Thoracic aorta (tissue), 2 donors: ENCODE data around the gene SH3BGRL. TPM values are rescaled to one million over a fixed set of nuclear protein-coding genes. Genes with fewer than 3 reads are reported as not detected.
"Not testable (repeated sequence)": the region's sequence is repeated elsewhere in the genome, so short reads cannot be mapped to it uniquely, and the experiment has no call there.

Source experiments
- ATAC-seq: fragments of 150-250 bp; one replicate; pipeline ENCODE4 v1.8.0; 2017; ENCODE audit warnings: low read depth; ENCODE audit not compliant: insufficient number of reproducible peaks, low FRiP score
- DNase-seq: peaks from one replicate; pipeline ENCODE4 v3.0.0-alpha.2; 2020; ENCODE audit warnings: low spot score
- H3K27ac ChIP-seq, 2 donors: fragments of 200-600 bp; sonication (generic); 1 replicate in 1 of 2; 2 replicates in 1 of 2; pipeline ENCODE4 v1.5.1; 2016; ENCODE audit warnings: mild to moderate bottlenecking in 2 of 2, moderate library complexity in 2 of 2
- H3K27me3 ChIP-seq: fragments of 200-600 bp; sonication (generic); replicated peaks from 2 replicates; pipeline ENCODE4 v1.6.0; 2016; ENCODE audit warnings: mild to moderate bottlenecking; ENCODE audit not compliant: insufficient read depth
- H3K36me3 ChIP-seq: fragments of 200-600 bp; sonication (generic); one replicate; pipeline ENCODE4 v1.5.1; 2016
- H3K4me1 ChIP-seq, 2 donors: fragments of 200-600 bp; sonication (generic); 1 replicate in 1 of 2; 2 replicates in 1 of 2; pipeline versions ENCODE4 v1.5.1 to v1.6.0; 2016; ENCODE audit warnings: low read depth in 2 of 2, mild to moderate bottlenecking in 1 of 2; ENCODE audit not compliant: control insufficient read depth in 1 of 2
- H3K4me3 ChIP-seq: fragments of 200-600 bp; sonication (generic); 2 replicates; pipeline ENCODE4 v1.5.1; 2016; ENCODE audit warnings: mild to moderate bottlenecking
- H3K9me3 ChIP-seq: fragments of 200-600 bp; sonication (generic); 2 replicates; pipeline ENCODE4 v1.5.1; 2016
- CTCF ChIP-seq: fragments of 200-600 bp; sonication (generic); IDR thresholded peaks from one replicate; pipeline ENCODE4 v1.5.1; 2019; ENCODE audit warnings: antibody characterized with exemption
- total RNA-seq, 2 donors: library from RNA; depleted of rRNA; stranded (reverse); fragments of >200 nt; gene quantifications; one replicate each; pipeline versions ENCODE4 v1.1.0 to v1.2.3, GENCODE V29; 2016

Gene SH3BGRL
- total RNA-seq, 2 donors from 2014 or later: 196 to 218 TPM

- TF ChIP-seq CTCF: no peak
Measured at GRCh38 chrX:81338924-81339323, 137.0 kb downstream of the SH3BGRL start.

GRCh38 chrX:81345296-81345695 lies 143.4 kb downstream of the SH3BGRL start:
- DNase-seq, H3K36me3 ChIP-seq, H3K9me3 ChIP-seq, H3K27ac ChIP-seq, H3K4me1 ChIP-seq, H3K27me3 ChIP-seq, ATAC-seq, H3K4me3 ChIP-seq: not testable (repeated sequence)

More at GRCh38 chrX:81338924-81339323, 137.0 kb downstream of the SH3BGRL start:
- ATAC-seq: no peak
- H3K4me3 ChIP-seq: no peak overlapping the region
- no peak overlapping the region for H3K27ac ChIP-seq
- H3K27me3 ChIP-seq: no peaks in the 10 kb centered on the region
- no peak for DNase-seq
- H3K9me3 ChIP-seq: no peaks in the 10 kb centered on the region
- no peaks in the 10 kb centered on the region for H3K36me3 ChIP-seq
- H3K4me1 ChIP-seq: no peaks in the 10 kb centered on the region

Other genes with a start within 250 kb of the SH3BGRL start
- 1 to 10 TPM; 5.5 to 7.3 TPM for gene HMGN5, start 189 bp upstream of the SH3BGRL start, total RNA-seq